SK-MEL-5 (cell line): Measurements from ENCODE around the gene DLEU7. TPM values are rescaled to one million over a fixed set of nuclear protein-coding genes. Genes with fewer than 3 reads are reported as not detected.

Experiments used
- DNase-seq: peaks from one replicate; pipeline ENCODE4 v3.0.0-alpha.2; 2016; ENCODE audit warnings: low read depth, low spot score
- in situ Hi-C: cut with HindIII; loops from 2 replicates; pipeline ENCODE4 v1.10.0; 2016; ENCODE audit warnings: low sequenced_read_pairs, high pct_unique_total_duplicates, low pct_unique_long_range_greater_than_20kb
- polyA plus RNA-seq, 2 experiments: library from polyadenylated mRNA; depleted of rRNA; stranded (reverse); fragments of >200 nt; gene quantifications; 2 replicates each; pipeline ENCODE4 v1.2.3, GENCODE V29; 2015
- total RNA-seq: library from RNA; depleted of rRNA; stranded (reverse); fragments of >200 nt; shearing (Covaris generic); gene quantifications from 2 replicates; pipeline ENCODE4 v1.2.3, GENCODE V29; 2014; rRNA removed

DLEU7 gene
- total RNA-seq, result not detected in 2 replicates
- not detected in 2 replicates for polyA plus RNA-seq (2015; cell fraction: cytosol; rRNA removed)
- not detected in 2 replicates for polyA plus RNA-seq (2015; cell fraction: nucleus; rRNA removed)

- in situ Hi-C loops, result no loop called here
- no peak for DNase-seq
Measured at GRCh38 chr13:50843257-50844083, at the start of gene DLEU7. DLEU7 (minus strand) TSS chr13:50843692; CDS start chr13:50843646, 46 bp downstream.

DNA sequence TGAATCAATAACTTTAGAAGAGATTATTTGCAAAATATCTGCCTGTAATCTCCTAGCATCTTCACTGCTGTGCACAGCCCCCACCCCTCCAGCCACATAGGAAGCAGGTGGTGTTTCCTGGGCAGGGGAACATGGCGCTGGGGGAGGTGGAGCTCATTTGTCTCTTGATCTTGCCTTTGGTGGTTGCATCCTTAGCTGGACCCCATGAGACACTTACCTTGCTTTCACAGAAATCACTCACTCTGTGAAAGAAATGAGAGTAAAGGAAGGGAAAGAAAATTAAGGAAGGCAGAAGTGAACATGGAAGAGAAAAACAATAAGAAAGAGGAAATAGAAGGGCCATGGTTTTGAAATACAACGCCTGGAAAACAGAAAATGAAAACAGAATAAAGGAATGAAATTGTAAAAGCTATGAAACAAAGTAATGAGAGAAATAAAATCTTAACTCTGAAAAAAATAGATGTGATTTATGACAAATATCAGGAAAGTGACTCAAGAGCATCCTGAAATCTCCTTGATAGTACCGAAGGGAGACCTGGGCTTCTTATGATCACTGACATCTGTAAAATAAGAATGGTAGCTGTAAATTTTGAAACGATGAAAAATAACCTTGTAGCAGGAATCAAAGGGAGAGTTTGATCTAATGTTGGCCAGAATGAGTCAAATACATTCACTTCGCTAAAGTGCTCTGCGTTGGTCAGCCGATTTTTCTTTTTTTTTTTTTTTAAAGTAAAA, 48.9 kb upstream of the DLEU7 start:
- DNase-seq, result no peak
- in situ Hi-C loops, result no loop called here

- DNase-seq, result no peak
- in situ Hi-C loops, result no loop called here
Measured at GRCh38 chr13:50891206-50891605, 47.7 kb upstream of the DLEU7 start.

- in situ Hi-C loops, result no loop called here
- DNase-seq, result no peak
Measured at GRCh38 chr13:50889317-50889716, 45.8 kb upstream of the DLEU7 start.

DNA sequence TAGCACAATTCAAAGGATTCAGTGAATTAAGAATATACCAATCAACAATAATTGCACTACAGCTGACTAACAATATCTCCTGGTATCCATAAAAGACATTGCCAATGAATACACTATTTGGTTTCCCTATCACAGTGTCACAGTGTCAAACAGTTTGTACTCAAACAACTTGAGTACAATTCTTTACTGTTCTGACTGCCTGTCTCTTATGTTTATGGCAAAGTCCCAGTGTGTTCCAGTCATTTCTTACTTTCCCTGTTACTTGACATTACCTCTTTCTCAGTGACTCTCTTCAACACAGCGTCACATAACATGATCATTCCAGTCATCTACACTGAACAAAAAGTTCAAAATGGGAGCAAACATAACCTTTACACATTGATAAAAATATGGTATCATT, 44.9 kb upstream of the DLEU7 start:
- in situ Hi-C loops, result no loop called here
- DNase-seq, result no peak

- DNase-seq, result no peak
- in situ Hi-C loops, result no loop called here
Measured at GRCh38 chr13:50887151-50887550, 43.7 kb upstream of the DLEU7 start.

DNA sequence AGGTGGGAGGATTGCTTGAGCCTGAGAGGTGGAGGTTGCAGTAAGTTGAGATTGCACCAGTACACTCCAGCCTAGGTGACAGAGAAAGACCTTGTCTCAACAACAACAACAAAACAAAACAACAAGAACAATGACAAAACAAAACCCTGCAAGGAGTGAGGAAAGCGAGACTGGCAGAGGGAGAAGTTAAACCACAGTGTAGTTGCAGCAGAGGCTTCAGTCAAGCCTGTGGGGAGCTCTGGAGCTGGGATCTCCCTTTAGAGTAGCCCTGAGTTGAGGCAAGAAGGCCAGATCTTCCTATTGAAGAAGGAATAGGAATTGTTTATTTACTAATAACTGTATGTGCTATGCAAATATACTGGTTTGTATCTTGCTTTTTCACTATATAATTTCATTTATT, 40.8 kb upstream of the DLEU7 start:
- DNase-seq, result no peak
- in situ Hi-C loops, result no loop called here

DNA sequence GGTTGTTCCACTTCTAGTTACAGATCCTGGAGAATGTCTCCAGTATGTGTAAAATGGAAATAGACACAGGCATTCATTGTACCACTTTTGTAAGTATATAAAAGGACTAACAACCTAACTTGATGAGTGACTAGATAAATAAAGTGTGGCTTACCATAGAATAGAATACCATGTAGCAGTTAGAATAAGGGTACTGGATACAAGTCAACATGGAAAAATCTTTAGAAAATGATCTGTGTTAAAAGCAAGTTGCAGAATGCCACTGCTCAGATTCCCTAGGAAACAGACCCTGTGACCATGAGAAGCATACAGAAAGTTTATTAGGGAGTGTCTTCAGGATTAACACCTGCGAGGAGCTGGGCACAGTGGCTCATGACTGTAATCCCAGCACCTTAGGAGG, 40.2 kb upstream of the DLEU7 start:
- DNase-seq, result no peak
- in situ Hi-C loops, result no loop called here

GRCh38 chr13:50882816-50883435, 39.4 kb upstream of the DLEU7 start:
- DNase-seq, result no peak
- in situ Hi-C loops, result no loop called here

GRCh38 chr13:50873991-50874390, 30.5 kb upstream of the DLEU7 start:
- no peak for DNase-seq
- in situ Hi-C loops, result no loop called here

- in situ Hi-C loops, result no loop called here
- DNase-seq, result no peak
Measured at GRCh38 chr13:50873467-50873866, 30.0 kb upstream of the DLEU7 start.

DNA sequence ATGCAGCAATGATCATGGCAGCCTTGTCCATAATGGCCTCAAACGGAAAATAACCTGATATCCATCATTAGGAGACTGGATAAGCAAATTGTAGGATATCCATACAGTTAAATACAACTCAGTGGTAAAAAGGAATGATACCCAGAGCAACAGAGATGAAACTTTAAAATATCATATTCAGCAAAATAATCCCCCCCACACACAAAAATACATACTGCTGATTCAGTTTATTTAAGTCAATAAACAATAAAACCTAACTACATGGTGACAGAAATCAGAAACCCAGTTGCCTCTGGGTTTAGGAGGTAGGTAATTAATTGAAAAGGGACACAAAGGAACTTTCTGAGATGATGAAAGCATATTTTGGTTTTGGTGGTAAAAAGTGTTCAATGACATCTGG, 27.9 kb upstream of the DLEU7 start:
- in situ Hi-C loops, result no loop called here

GRCh38 chr13:50867637-50867945, 24.1 kb upstream of the DLEU7 start:
- DNase-seq, result no peak

More for the DNA sequence above, 27.9 kb upstream of the DLEU7 start:
- DNase-seq, result no peak

DNA sequence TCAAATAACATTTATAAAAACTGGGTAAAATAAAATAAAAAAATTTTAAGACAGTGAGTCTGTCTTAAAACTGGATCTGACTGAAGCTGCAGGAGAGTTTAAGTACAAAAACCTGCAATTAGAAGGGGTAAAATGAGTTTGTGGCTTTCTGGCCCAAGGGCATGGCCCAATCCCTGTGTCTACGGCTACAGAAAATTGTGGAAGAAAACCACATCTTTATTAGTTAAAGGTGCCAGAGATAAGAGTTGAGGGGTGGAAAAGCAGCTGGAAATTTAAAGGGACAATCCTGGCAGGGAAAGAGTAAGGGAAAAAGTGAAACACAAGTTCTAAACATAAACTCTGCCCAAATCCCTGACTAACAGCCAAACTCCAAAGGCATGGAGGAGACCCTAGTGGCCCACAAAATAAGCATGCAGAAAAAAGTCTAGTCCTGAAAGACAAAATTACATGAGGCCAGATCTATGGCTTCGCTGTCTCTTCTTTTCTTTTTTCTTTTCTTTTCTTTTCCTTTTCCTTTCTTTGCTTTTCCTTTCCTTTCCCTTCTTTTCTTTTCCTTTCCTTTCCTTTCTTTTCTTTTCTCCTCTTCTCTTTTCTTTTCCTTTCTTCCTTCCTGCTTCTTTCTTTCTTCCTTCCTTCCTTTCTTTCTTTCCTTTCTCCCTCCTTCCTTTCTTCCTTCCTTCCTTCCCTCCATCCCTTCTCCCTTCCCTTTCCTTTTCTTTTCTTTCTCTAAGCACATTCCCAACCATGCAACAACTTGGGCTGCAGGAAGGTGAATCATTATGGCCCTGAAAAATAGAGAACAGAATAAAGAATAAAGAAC, 23.5 kb upstream of the DLEU7 start:
- in situ Hi-C loops, result no loop called here
- DNase-seq, result no peak

More at GRCh38 chr13:50867637-50867945, 24.1 kb upstream of the DLEU7 start:
- in situ Hi-C loops, result no loop called here

DNA sequence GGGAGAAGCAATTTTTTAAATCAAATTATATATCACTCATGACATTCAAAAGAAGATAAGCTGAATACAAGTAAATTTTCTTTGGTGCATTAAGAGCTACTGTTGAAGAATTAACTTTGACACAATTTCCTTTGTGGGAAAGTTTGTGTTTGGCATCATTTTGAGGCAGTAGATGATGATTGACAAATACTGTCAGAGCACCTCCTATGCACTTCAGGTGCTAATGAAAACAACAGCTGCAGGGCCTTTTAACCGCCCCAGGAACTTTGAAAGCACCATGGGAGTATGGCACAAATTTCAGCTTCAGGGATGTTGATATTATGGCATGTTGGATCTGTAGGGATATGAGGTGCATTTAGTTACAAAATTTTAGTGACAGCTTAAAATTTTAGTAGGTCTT, 21.0 kb upstream of the DLEU7 start:
- in situ Hi-C loops, result no loop called here
- DNase-seq, result no peak

DNA sequence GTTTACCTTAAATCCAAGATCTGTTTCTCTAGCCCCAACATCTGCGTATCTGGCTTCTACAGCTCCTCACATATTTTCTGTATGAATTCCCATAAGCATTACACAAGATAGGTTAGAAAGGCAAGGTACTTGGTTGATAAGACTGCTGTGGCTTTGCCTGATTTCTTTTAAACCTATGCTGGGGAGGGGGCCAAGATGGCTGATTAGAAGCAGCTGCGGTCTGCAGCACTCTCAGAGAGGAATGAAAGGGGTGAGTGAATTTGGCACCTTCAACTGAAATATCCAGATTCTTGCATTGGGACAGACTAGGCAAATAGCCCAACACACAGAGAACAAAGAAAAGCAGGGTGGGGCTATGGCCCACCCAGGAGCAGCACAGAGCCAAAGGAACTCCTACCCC, 12.2 kb upstream of the DLEU7 start:
- in situ Hi-C loops, result no loop called here
- DNase-seq, result no peak

- no peak for DNase-seq
- in situ Hi-C loops, result no loop called here
Measured at GRCh38 chr13:50850445-50850844, 7.0 kb upstream of the DLEU7 start.

DNA sequence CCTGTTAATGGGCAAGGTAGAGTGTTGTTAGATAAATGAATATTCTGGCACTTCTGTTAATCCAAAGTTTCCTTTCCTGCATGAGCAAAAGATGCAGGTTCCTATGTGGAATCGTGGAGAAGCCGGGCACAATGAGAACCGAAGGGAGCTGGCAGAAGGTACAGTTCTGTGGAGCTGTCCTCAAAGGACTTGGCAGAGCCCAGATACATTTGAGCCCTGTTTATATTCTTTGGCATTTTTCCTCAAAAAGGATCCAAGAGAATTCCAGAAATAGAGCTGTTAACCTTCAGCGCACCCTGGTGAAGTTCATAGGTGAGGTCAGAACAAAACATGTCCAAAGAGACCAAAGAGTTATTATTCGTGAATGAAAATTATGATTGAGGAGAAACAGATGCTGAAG, 4.0 kb upstream of the DLEU7 start:
- no peak for DNase-seq
- in situ Hi-C loops, result no loop called here
